Measurements from ENCODE around the gene BTBD9.

- no peak for TF ChIP-seq EZH2 (IDR thresholded peaks at IDR 0.05; ENCODE audit: borderline replicate concordance, low read depth, low read length, severe bottlenecking)
- TF ChIP-seq CTCF (IDR thresholded peaks at IDR 0.05; ENCODE audit: borderline replicate concordance, extremely low read depth, low read length, poor library complexity, severe bottlenecking) = no peak
Observed at GRCh38 chr6:38150021-38150420, 489.7 kb downstream of the BTBD9 start.

All from DND-41 (cell line).